Central memory CD8-positive, alpha-beta T cell (primary cell): ENCODE results near the gene IQSEC1.

Experiments used
- ATAC-seq: fragments of 150-1000 bp; cut with Tn5 transposase; replicated peaks from 2 replicates; pipeline ENCODE4 v1.10.0; 2022; ENCODE audit warnings: mild to moderate bottlenecking, moderate FRiP score, moderate number of reproducible peaks; ENCODE audit not compliant: poor library complexity, severe bottlenecking; ENCODE audit errors: extremely low read depth
- DNase-seq, 2 donors: peaks; one replicate each; pipeline ENCODE4 v3.0.0; 2021; ENCODE audit warnings: low spot score in 2 of 2
- H3K27ac Mint-ChIP-seq: one replicate; pipeline ENCODE4 v1.8.0; 2022; ENCODE audit warnings: low read depth, mild to moderate bottlenecking, moderate library complexity, mixed read lengths
- H3K27me3 Mint-ChIP-seq: one replicate; pipeline ENCODE4 v1.8.0; 2022; ENCODE audit warnings: mixed read lengths
- H3K36me3 Mint-ChIP-seq: one replicate; pipeline ENCODE4 v1.8.0; 2022; ENCODE audit warnings: mild to moderate bottlenecking, moderate library complexity, mixed read lengths; ENCODE audit not compliant: insufficient read depth
- H3K4me1 Mint-ChIP-seq: one replicate; pipeline ENCODE4 v1.8.0; 2022; ENCODE audit warnings: mixed read lengths
- H3K4me3 Mint-ChIP-seq: one replicate; pipeline ENCODE4 v1.8.0; 2022; ENCODE audit warnings: mild to moderate bottlenecking, moderate library complexity, mixed read lengths
- H3K9me3 Mint-ChIP-seq: one replicate; pipeline ENCODE4 v1.8.0; 2022; ENCODE audit warnings: mixed read lengths

IQSEC1 gene

GRCh38 chr3:12852201-12852600 lies 221.0 kb downstream of the IQSEC1 start:
- no peak for DNase-seq
- no peak for ATAC-seq
- no peak overlapping the region for H3K4me3 Mint-ChIP-seq
- no peaks in the 10 kb centered on the region for H3K4me1 Mint-ChIP-seq
- H3K36me3 Mint-ChIP-seq: peaks cover 2% of the 10 kb centered on the region
- H3K27me3 Mint-ChIP-seq: peaks cover 11% of the 10 kb centered on the region
- no peaks in the 10 kb centered on the region for H3K9me3 Mint-ChIP-seq
- H3K27ac Mint-ChIP-seq: no peak overlapping the region
